C4-2B (cell line): Measurements from ENCODE around the gene PLXND1.

Experiments used
- ZFX ChIP-seq: fragments of 450-650 bp; IDR thresholded peaks from 2 replicates; pipeline ENCODE4 v1.6.1; 2017
- TF ChIP-seq, protein P1 (sequence below): fragments of 450-650 bp; conservative IDR thresholded peaks from 2 replicates; pipeline ENCODE4 v1.5.1; 2017; ENCODE audit warnings: mild to moderate bottlenecking

DNA sequence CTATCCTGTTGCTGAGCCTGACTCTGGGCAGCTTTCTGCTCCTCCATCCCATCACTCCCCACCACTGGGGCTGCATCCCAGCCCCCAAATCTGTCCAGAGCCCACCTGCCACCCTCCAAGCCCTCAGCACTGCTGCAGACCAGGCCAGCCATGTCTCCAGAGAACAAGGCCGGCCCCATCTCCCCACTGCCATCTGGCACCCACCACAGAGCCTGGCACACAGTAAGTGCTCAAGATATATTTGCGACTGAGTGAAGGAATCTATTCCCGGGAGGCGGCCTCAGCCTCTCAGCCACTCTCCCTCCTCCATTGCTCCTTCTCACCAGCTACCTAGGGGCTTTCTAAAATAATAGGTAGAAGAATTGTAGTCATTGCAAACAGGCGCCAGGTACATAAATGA, 4.8 kb downstream of the PLXND1 start:
- TF ChIP-seq, protein P1, sequence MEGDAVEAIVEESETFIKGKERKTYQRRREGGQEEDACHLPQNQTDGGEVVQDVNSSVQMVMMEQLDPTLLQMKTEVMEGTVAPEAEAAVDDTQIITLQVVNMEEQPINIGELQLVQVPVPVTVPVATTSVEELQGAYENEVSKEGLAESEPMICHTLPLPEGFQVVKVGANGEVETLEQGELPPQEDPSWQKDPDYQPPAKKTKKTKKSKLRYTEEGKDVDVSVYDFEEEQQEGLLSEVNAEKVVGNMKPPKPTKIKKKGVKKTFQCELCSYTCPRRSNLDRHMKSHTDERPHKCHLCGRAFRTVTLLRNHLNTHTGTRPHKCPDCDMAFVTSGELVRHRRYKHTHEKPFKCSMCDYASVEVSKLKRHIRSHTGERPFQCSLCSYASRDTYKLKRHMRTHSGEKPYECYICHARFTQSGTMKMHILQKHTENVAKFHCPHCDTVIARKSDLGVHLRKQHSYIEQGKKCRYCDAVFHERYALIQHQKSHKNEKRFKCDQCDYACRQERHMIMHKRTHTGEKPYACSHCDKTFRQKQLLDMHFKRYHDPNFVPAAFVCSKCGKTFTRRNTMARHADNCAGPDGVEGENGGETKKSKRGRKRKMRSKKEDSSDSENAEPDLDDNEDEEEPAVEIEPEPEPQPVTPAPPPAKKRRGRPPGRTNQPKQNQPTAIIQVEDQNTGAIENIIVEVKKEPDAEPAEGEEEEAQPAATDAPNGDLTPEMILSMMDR: no peak
- TF ChIP-seq ZFX: no peak
